Astrocyte of the spinal cord (primary cell): ENCODE measurements around the gene MYO3B.

Source experiments
- DNase-seq: peaks from one replicate; pipeline ENCODE4 v3.0.0; 2011; ENCODE audit warnings: low read depth, low spot score
- H3K4me3 ChIP-seq: 2 replicates; pipeline ENCODE4 v1.5.1; 2011; ENCODE audit warnings: low read depth, mild to moderate bottlenecking, low read length, moderate library complexity
- CTCF ChIP-seq: IDR thresholded peaks from 2 replicates; pipeline ENCODE4 v1.5.1; 2012; ENCODE audit warnings: low read depth, mild to moderate bottlenecking, low read length, inconsistent platforms
- in situ Hi-C: cut with HindIII; loops from 2 replicates; pipeline ENCODE4 v1.10.0; 2017; ENCODE audit warnings: low sequenced_read_pairs

Gene MYO3B

GRCh38 chr2:170152421-170152820 is 25.5 kb upstream of the MYO3B start:
- DNase-seq: no peak
- in situ Hi-C loops: no loop called here
- no peak for TF ChIP-seq CTCF
- H3K4me3 ChIP-seq: no peak overlapping the region

- TF ChIP-seq CTCF: no peak
- no peak overlapping the region for H3K4me3 ChIP-seq
- peak; percentile 72 for DNase-seq
- in situ Hi-C loops: no loop called here
Observed at GRCh38 chr2:170155022-170155722, 22.8 kb upstream of the MYO3B start.

- in situ Hi-C loops: no loop called here
- DNase-seq: no peak
- no peak for TF ChIP-seq CTCF
- H3K4me3 ChIP-seq: no peak overlapping the region
Observed at GRCh38 chr2:170155723-170156253, 22.2 kb upstream of the MYO3B start.

- in situ Hi-C loops: no loop called here
- no peak for TF ChIP-seq CTCF
- H3K4me3 ChIP-seq: no peak overlapping the region
- DNase-seq: no peak
Observed at GRCh38 chr2:170156592-170156991, 21.4 kb upstream of the MYO3B start.

- in situ Hi-C loops: no loop called here
- DNase-seq: peak; percentile 62
- H3K4me3 ChIP-seq: no peak overlapping the region
- TF ChIP-seq CTCF: no peak
Observed at GRCh38 chr2:170157025-170157684, 20.8 kb upstream of the MYO3B start.

GRCh38 chr2:170159060-170159459 is 18.9 kb upstream of the MYO3B start:
- DNase-seq: no peak
- no peak for TF ChIP-seq CTCF
- H3K4me3 ChIP-seq: no peak overlapping the region
- in situ Hi-C loops: no loop called here
